Uterus (tissue), 2 donors: Measurements from ENCODE around the gene PTDSS2.

Source experiments
- POLR2A ChIP-seq, 2 donors: fragments of 450-650 bp; IDR thresholded peaks; one replicate each; pipeline ENCODE4 v1.6.1; 2016; ENCODE audit warnings: antibody characterized with exemption in 2 of 2, mild to moderate bottlenecking in 1 of 2, moderate library complexity in 1 of 2
- TF ChIP-seq, protein P1 (sequence below), 4 experiments: fragments of 200-600 bp in 2 of 4; fragments of 450-650 bp in 2 of 4; sonication (generic) in 2 of 4; IDR thresholded peaks; one replicate each; pipeline ENCODE4 v1.5.1; 2016 to 2019; ENCODE audit warnings: antibody characterized with exemption in 4 of 4, mild to moderate bottlenecking in 2 of 4, moderate library complexity in 1 of 4

- no peak for TF ChIP-seq POLR2A (IDR thresholded peaks at IDR 0.05)
- TF ChIP-seq, protein P1, sequence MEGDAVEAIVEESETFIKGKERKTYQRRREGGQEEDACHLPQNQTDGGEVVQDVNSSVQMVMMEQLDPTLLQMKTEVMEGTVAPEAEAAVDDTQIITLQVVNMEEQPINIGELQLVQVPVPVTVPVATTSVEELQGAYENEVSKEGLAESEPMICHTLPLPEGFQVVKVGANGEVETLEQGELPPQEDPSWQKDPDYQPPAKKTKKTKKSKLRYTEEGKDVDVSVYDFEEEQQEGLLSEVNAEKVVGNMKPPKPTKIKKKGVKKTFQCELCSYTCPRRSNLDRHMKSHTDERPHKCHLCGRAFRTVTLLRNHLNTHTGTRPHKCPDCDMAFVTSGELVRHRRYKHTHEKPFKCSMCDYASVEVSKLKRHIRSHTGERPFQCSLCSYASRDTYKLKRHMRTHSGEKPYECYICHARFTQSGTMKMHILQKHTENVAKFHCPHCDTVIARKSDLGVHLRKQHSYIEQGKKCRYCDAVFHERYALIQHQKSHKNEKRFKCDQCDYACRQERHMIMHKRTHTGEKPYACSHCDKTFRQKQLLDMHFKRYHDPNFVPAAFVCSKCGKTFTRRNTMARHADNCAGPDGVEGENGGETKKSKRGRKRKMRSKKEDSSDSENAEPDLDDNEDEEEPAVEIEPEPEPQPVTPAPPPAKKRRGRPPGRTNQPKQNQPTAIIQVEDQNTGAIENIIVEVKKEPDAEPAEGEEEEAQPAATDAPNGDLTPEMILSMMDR (IDR thresholded peaks at IDR 0.05): no peak
These were observed 40.3 kb downstream of the PTDSS2 start for GRCh38 chr11:490186-490929.
